Measurements from ENCODE around the gene SYNGR4.

DNA sequence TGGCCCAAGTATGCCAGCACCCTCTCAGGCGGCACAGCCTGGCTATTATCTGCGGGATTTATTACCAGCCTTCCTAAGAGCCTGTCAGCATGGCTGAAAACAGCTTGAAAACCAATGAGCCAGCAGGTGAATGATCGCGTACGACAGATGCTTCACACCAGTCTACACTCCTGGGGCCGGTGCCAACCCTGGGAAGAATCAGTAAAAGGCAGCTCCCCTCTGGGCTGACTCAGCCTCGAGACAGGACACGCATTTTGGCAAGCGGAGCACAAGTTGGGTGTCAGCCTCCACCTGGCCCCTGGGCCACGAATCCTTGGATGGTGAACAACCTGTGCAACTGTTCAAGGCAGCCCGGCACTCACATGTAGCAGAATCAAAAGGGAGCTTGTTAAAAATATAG, 23.2 kb upstream of the SYNGR4 start:
- TF ChIP-seq, protein P1, sequence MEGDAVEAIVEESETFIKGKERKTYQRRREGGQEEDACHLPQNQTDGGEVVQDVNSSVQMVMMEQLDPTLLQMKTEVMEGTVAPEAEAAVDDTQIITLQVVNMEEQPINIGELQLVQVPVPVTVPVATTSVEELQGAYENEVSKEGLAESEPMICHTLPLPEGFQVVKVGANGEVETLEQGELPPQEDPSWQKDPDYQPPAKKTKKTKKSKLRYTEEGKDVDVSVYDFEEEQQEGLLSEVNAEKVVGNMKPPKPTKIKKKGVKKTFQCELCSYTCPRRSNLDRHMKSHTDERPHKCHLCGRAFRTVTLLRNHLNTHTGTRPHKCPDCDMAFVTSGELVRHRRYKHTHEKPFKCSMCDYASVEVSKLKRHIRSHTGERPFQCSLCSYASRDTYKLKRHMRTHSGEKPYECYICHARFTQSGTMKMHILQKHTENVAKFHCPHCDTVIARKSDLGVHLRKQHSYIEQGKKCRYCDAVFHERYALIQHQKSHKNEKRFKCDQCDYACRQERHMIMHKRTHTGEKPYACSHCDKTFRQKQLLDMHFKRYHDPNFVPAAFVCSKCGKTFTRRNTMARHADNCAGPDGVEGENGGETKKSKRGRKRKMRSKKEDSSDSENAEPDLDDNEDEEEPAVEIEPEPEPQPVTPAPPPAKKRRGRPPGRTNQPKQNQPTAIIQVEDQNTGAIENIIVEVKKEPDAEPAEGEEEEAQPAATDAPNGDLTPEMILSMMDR (IDR thresholded peaks at IDR 0.05) = no peak
- TF ChIP-seq EZH2 (IDR thresholded peaks at IDR 0.05; ENCODE audit: borderline replicate concordance, insufficient read depth, low read depth, low read length, poor library complexity, severe bottlenecking) = no peak
